Measurements from ENCODE around the gene CCDC12. TPM values are rescaled to one million over a fixed set of nuclear protein-coding genes. Genes with fewer than 3 reads are reported as not detected.
A peak's percentile ranks its signal among the peaks of the same experiment; 100 is the strongest.

CCDC12 gene
- total RNA-seq (2014; rRNA removed) (44.2 and 67.8 TPM in 2 replicates), Bru-seq, nascent RNA (percentile 92 among the genes with signal in this experiment), BruChase-seq, experiment 1, labeled RNA remaining after a 6-hour chase (percentile 80 among the genes with signal in this experiment), BruChase-seq, experiment 2, labeled RNA remaining after a 2-hour chase (percentile 82 among the genes with signal in this experiment)
- long read RNA-seq, transcript CCDC12-211 (1 exons, 2,412 nt) = major isoform, 8 of 63 reads
- long read RNA-seq, partial matches to known transcripts = 35 of 63 reads
- long read RNA-seq, other reads (novel, unspliced or antisense) = 18 of 63 reads

DNA sequence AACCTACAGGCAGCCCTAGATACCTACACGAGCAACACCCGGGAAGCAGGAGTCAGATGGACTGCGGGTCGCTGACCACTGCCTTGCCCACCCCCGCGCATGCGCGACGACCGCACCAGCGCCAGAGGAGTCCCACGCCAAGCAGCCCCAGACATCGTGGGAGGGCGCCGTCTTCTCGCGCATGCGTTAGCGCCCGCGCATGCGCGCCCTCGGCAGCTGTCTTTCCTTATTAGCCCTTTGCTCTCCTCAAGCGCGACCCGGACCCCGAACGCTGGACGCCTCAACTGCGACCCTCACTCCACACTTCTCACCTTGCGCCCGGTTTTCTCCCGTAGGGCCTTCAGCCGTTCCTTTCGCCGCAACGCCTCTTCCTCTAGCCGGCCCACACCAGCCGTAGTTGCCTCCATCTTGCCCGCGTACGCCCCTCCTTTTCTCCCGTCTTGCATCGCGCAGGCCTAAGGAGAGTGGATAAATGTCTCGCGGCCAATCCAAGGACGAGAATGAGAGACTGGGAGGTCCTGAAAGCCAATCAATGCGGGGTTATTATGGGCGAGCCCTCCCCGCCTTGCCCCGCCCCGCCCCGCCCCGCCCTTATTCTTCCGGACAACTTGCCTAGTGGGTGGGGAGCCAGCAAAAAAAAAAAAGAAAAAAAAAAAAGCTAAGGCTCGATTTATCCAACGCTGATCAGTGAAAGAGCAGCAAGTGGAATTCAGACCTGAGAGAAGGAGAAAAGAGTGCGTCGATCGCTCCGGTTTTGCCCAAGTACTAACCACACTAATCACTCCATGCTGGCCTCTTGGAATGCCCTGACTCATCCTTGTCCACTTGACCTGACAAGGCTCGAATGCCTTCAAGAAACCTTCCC lies at the start of gene CCDC12:
Gene CCDC12, minus strand, starts transcription at position 420 of the 865 bp plus-strand sequence. Its CDS starts 13 bp downstream, at position 407.
- H4K20me1 ChIP-seq (ENCODE audit: low read length) = peaks cover 32% of the 10 kb centered on the region
- TF ChIP-seq EZH2phosphoT487 (IDR thresholded peaks at IDR 0.05; ENCODE audit: borderline replicate concordance, low read length) = no peak
- no peak for TF ChIP-seq EZH2 (IDR thresholded peaks at IDR 0.05; ENCODE audit: low read length, unreplicated experiment)
- H3K9me3 ChIP-seq (ENCODE audit: low read length) = no peaks in the 10 kb centered on the region
- ChIA-PET CTCF (interaction anchor here (0.5 to 0.7 kb wide), 3 partner anchors 8 to 346 kb away, joined by 3 to 5 read pairs (median 3); no protein-coding TSS in a partner anchor), POLR2A (ENCODE audit: unreplicated experiment) (interaction anchor here (0.5 to 1.4 kb wide), 17 partner anchors 12 to 1764 kb away, joined by 3 to 33 read pairs (median 5); no protein-coding TSS in a partner anchor)
- H3K4me3 ChIP-seq (ENCODE audit: low read length) = peak within 1 kb of the TSS; percentile 87
- peak within 1 kb of the TSS; percentile 87 for H3K27ac ChIP-seq (ENCODE audit: low read length)
- ATAC-seq = peak; percentile 79
- no peaks in the 10 kb centered on the region for H3F3A ChIP-seq (ENCODE audit: low read length, unreplicated experiment)
- intact Hi-C loops (cut with micrococcal nuclease) = loop anchor here (2.0 kb wide), 1 partner anchor 42 kb away; no protein-coding TSS in a partner anchor
- peak within 1 kb of the TSS; percentile 88 for H2AFZ ChIP-seq (ENCODE audit: low read length)
- H3K4me1 ChIP-seq (ENCODE audit: insufficient read depth, low read length) = peaks cover 29% of the 10 kb centered on the region
- H3K79me2 ChIP-seq (ENCODE audit: low read length) = peaks cover 70% of the 10 kb centered on the region
- H3K4me2 ChIP-seq (ENCODE audit: low read length) = peak within 1 kb of the TSS; percentile 78
- BruUV-seq (replicated peaks) = no TSS peak
- H3K36me3 ChIP-seq (ENCODE audit: low read depth, low read length) = 0 out of 2 replicates have a peak, but pooled peaks cover 3% of the 10 kb centered on the region
- H3K9me2 ChIP-seq (replicated peaks; ENCODE audit: low read length) = no peaks in the 10 kb centered on the region
- H3K27me3 ChIP-seq (ENCODE audit: low read length) = no peaks in the 10 kb centered on the region
- peak; percentile 98 for DNase-seq
- peak within 1 kb of the TSS; percentile 98 for H3K9ac ChIP-seq (ENCODE audit: low read length)

- H3K9ac ChIP-seq (ENCODE audit: low read length) = no peak overlapping the region
- TF ChIP-seq EZH2phosphoT487 (IDR thresholded peaks at IDR 0.05; ENCODE audit: borderline replicate concordance, low read length) = no peak
- TF ChIP-seq, protein P1, sequence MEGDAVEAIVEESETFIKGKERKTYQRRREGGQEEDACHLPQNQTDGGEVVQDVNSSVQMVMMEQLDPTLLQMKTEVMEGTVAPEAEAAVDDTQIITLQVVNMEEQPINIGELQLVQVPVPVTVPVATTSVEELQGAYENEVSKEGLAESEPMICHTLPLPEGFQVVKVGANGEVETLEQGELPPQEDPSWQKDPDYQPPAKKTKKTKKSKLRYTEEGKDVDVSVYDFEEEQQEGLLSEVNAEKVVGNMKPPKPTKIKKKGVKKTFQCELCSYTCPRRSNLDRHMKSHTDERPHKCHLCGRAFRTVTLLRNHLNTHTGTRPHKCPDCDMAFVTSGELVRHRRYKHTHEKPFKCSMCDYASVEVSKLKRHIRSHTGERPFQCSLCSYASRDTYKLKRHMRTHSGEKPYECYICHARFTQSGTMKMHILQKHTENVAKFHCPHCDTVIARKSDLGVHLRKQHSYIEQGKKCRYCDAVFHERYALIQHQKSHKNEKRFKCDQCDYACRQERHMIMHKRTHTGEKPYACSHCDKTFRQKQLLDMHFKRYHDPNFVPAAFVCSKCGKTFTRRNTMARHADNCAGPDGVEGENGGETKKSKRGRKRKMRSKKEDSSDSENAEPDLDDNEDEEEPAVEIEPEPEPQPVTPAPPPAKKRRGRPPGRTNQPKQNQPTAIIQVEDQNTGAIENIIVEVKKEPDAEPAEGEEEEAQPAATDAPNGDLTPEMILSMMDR (conservative IDR thresholded peaks at IDR 0.05; ENCODE audit: low read depth, low read length) = no peak
- TF ChIP-seq EZH2 (IDR thresholded peaks at IDR 0.05; ENCODE audit: low read length, unreplicated experiment) = no peak
- no TSS peak for BruUV-seq (replicated peaks)
- no peaks in the 10 kb centered on the region for H3K9me3 ChIP-seq (ENCODE audit: low read length)
- DNase-seq (peak; percentile 21), ATAC-seq (peak; percentile 64)
- H3K79me2 ChIP-seq (ENCODE audit: low read length) = peaks cover 14% of the 10 kb centered on the region
- intact Hi-C loops (cut with micrococcal nuclease) = no loop called here
- no peak overlapping the region for H3K4me2 ChIP-seq (ENCODE audit: low read length)
- H3K36me3 ChIP-seq (ENCODE audit: low read depth, low read length) = no peaks in the 10 kb centered on the region; the same call in 1 of the 2 replicates
- no peak overlapping the region for H2AFZ ChIP-seq (ENCODE audit: low read length)
- no peaks in the 10 kb centered on the region for H3F3A ChIP-seq (ENCODE audit: low read length, unreplicated experiment)
- H3K4me3 ChIP-seq (ENCODE audit: low read length) = no peak overlapping the region
- H3K9me2 ChIP-seq (replicated peaks; ENCODE audit: low read length) = no peaks in the 10 kb centered on the region
- ChIA-PET POLR2A (ENCODE audit: unreplicated experiment) (no interaction called here), CTCF (no interaction called here)
- H4K20me1 ChIP-seq (ENCODE audit: low read length) = peaks cover 11% of the 10 kb centered on the region; the same call in 1 of the 2 replicates
- H3K27ac ChIP-seq (ENCODE audit: low read length) = no peak overlapping the region
- H3K4me1 ChIP-seq (ENCODE audit: insufficient read depth, low read length) = no peaks in the 10 kb centered on the region
- H3K27me3 ChIP-seq (ENCODE audit: low read length) = no peaks in the 10 kb centered on the region
Observed at GRCh38 chr3:47024932-47025331, 48.4 kb upstream of the CCDC12 start.

DNA sequence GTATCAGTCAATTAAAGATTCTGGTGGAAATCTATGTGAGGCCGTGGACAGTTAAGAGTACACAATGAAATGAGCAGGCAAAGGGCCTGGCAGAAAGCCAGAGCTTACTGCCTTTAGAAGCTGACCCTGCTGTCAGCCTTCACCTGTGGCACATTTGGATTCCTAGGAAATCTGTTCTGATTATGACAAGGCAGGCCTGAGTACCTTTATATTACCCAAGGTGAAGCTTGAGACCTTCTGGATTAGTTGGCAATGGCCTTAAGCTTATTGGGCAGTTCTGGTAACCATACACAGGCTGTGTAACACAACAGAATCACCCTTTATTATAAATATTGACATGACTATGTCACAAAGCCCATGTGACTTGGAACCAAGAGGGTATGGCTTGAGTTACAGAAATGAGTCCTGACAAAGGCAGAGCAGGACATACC lies 46.1 kb upstream of the CCDC12 start:
- ChIA-PET POLR2A (ENCODE audit: unreplicated experiment) (no interaction called here), CTCF (interaction anchor here (1.0 kb wide), 1 partner anchor 99 kb away, joined by 4 read pairs; no protein-coding TSS in a partner anchor)
- no peak overlapping the region for H3K4me3 ChIP-seq (ENCODE audit: low read length)
- BruUV-seq (replicated peaks) = no TSS peak
- no peak overlapping the region for H2AFZ ChIP-seq (ENCODE audit: low read length)
- no peaks in the 10 kb centered on the region for H3F3A ChIP-seq (ENCODE audit: low read length, unreplicated experiment)
- no peaks in the 10 kb centered on the region for H3K4me1 ChIP-seq (ENCODE audit: insufficient read depth, low read length)
- intact Hi-C loops (cut with micrococcal nuclease) = no loop called here
- peaks cover 13% of the 10 kb centered on the region; the same call in 1 of the 2 replicates for H3K36me3 ChIP-seq (ENCODE audit: low read depth, low read length)
- H3K9me2 ChIP-seq (replicated peaks; ENCODE audit: low read length) = no peaks in the 10 kb centered on the region
- DNase-seq (peak; percentile 45), ATAC-seq (peak; percentile 58)
- no peak overlapping the region for H3K4me2 ChIP-seq (ENCODE audit: low read length)
- no peak overlapping the region for H3K27ac ChIP-seq (ENCODE audit: low read length)
- peaks cover 11% of the 10 kb centered on the region; the same call in 1 of the 2 replicates for H4K20me1 ChIP-seq (ENCODE audit: low read length)
- H3K9ac ChIP-seq (ENCODE audit: low read length) = no peak overlapping the region
- H3K9me3 ChIP-seq (ENCODE audit: low read length) = no peaks in the 10 kb centered on the region
- no peaks in the 10 kb centered on the region for H3K27me3 ChIP-seq (ENCODE audit: low read length)
- TF ChIP-seq EZH2phosphoT487 (IDR thresholded peaks at IDR 0.05; ENCODE audit: borderline replicate concordance, low read length) (no peak), EZH2 (IDR thresholded peaks at IDR 0.05; ENCODE audit: low read length, unreplicated experiment) (no peak)
- TF ChIP-seq, protein P1 (conservative IDR thresholded peaks at IDR 0.05; ENCODE audit: low read depth, low read length) = no peak
- peaks cover 14% of the 10 kb centered on the region for H3K79me2 ChIP-seq (ENCODE audit: low read length)
